OCI-LY3 (cell line): ENCODE measurements around the gene DAP.
"Not testable (repeated sequence)": the region's sequence is repeated elsewhere in the genome, so short reads cannot be mapped to it uniquely, and the experiment has no call there.

ENCODE experiments used
- CTCF ChIP-seq: fragments of 200-600, 300-600 bp; sonication (generic); IDR thresholded peaks from 2 replicates; pipeline ENCODE4 v1.5.1; 2014; ENCODE audit warnings: antibody characterized with exemption, low read length, low read depth
- EZH2phosphoT487 ChIP-seq: fragments of 200-600 bp; shearing (Covaris generic); IDR thresholded peaks from 2 replicates; pipeline ENCODE4 v1.6.1; 2018; ENCODE audit warnings: antibody characterized with exemption, mixed run types, low read depth

GRCh38 chr5:10718617-10719016, 42.4 kb downstream of the DAP start:
- TF ChIP-seq CTCF, EZH2phosphoT487: not testable (repeated sequence)
